ENCODE results near the gene IQSEC3.

IQSEC3 gene

GRCh38 chr12:109872-110271 lies 43.3 kb downstream of the IQSEC3 start:
- TF ChIP-seq CTCF (IDR thresholded peaks at IDR 0.05; ENCODE audit: low read depth, low read length): no peak
- H3K4me3 ChIP-seq (ENCODE audit: low read depth, low read length): no peak overlapping the region

GRCh38 chr12:111699-112493 lies 45.3 kb downstream of the IQSEC3 start:
- TF ChIP-seq CTCF (IDR thresholded peaks at IDR 0.05; ENCODE audit: low read depth, low read length): no peak
- H3K4me3 ChIP-seq (ENCODE audit: low read depth, low read length): no peak overlapping the region

GRCh38 chr12:113347-113746 lies 46.8 kb downstream of the IQSEC3 start:
- no peak for TF ChIP-seq CTCF (IDR thresholded peaks at IDR 0.05; ENCODE audit: low read depth, low read length)
- H3K4me3 ChIP-seq (ENCODE audit: low read depth, low read length): no peak overlapping the region

- H3K4me3 ChIP-seq (ENCODE audit: low read depth, low read length): no peak overlapping the region
- no peak for TF ChIP-seq CTCF (IDR thresholded peaks at IDR 0.05; ENCODE audit: low read depth, low read length)
Observed at GRCh38 chr12:114626-115211, 48.2 kb downstream of the IQSEC3 start.

GRCh38 chr12:115518-115917 lies 49.0 kb downstream of the IQSEC3 start:
- H3K4me3 ChIP-seq (ENCODE audit: low read depth, low read length): no peak overlapping the region
- no peak for TF ChIP-seq CTCF (IDR thresholded peaks at IDR 0.05; ENCODE audit: low read depth, low read length)

GRCh38 chr12:115960-116915 lies 49.7 kb downstream of the IQSEC3 start:
- no peak overlapping the region for H3K4me3 ChIP-seq (ENCODE audit: low read depth, low read length)
- TF ChIP-seq CTCF (IDR thresholded peaks at IDR 0.05; ENCODE audit: low read depth, low read length): no peak

Measured in WI38 (cell line).